ENCODE measurements around the gene FAF1.
"Not testable (repeated sequence)": the region's sequence is repeated elsewhere in the genome, so short reads cannot be mapped to it uniquely, and the experiment has no call there.

- TF ChIP-seq EZH2 (IDR thresholded peaks at IDR 0.05; ENCODE audit: low read length, unreplicated experiment); CTCF (conservative IDR thresholded peaks at IDR 0.05; ENCODE audit: low read depth, low read length): not testable (repeated sequence)
Measured at GRCh38 chr1:50932043-50932442, 28.0 kb downstream of the FAF1 start.

All from PC-3 (cell line).